ENCODE results near the gene SPON1. TPM values are rescaled to one million over a fixed set of nuclear protein-coding genes. Genes with fewer than 3 reads are reported as not detected.

The SPON1 gene
- total and polyA plus RNA-seq, 2 experiments from 2014 or later: 2.9 to 6.4 TPM

- Histone ChIP-seq H3K27ac (ENCODE audit: low read depth) (no peak overlapping the region), H2AFZ (no peak overlapping the region), H4K20me1 (replicated peaks; ENCODE audit: insufficient read depth) (no peaks in the 10 kb centered on the region), H3K79me2 (replicated peaks; ENCODE audit: insufficient read depth) (no peaks in the 10 kb centered on the region), H3K27me3 (ENCODE audit: insufficient read depth) (no peaks in the 10 kb centered on the region), H3K36me3 (ENCODE audit: insufficient read depth) (no peaks in the 10 kb centered on the region), H3K4me3 (no peak overlapping the region), H3K9me2 (ENCODE audit: insufficient read depth) (0 out of 2 replicates have a peak, but pooled peaks cover 5% of the 10 kb centered on the region), H3K4me1 (ENCODE audit: insufficient read depth) (no peaks in the 10 kb centered on the region), H3K4me2 (no peak overlapping the region), H3F3A (replicated peaks; ENCODE audit: low read depth) (no peaks in the 10 kb centered on the region)
- no peak for TF ChIP-seq EZH2phosphoT487 (IDR thresholded peaks at IDR 0.05; ENCODE audit: unreplicated experiment)
- TF ChIP-seq, protein P1, sequence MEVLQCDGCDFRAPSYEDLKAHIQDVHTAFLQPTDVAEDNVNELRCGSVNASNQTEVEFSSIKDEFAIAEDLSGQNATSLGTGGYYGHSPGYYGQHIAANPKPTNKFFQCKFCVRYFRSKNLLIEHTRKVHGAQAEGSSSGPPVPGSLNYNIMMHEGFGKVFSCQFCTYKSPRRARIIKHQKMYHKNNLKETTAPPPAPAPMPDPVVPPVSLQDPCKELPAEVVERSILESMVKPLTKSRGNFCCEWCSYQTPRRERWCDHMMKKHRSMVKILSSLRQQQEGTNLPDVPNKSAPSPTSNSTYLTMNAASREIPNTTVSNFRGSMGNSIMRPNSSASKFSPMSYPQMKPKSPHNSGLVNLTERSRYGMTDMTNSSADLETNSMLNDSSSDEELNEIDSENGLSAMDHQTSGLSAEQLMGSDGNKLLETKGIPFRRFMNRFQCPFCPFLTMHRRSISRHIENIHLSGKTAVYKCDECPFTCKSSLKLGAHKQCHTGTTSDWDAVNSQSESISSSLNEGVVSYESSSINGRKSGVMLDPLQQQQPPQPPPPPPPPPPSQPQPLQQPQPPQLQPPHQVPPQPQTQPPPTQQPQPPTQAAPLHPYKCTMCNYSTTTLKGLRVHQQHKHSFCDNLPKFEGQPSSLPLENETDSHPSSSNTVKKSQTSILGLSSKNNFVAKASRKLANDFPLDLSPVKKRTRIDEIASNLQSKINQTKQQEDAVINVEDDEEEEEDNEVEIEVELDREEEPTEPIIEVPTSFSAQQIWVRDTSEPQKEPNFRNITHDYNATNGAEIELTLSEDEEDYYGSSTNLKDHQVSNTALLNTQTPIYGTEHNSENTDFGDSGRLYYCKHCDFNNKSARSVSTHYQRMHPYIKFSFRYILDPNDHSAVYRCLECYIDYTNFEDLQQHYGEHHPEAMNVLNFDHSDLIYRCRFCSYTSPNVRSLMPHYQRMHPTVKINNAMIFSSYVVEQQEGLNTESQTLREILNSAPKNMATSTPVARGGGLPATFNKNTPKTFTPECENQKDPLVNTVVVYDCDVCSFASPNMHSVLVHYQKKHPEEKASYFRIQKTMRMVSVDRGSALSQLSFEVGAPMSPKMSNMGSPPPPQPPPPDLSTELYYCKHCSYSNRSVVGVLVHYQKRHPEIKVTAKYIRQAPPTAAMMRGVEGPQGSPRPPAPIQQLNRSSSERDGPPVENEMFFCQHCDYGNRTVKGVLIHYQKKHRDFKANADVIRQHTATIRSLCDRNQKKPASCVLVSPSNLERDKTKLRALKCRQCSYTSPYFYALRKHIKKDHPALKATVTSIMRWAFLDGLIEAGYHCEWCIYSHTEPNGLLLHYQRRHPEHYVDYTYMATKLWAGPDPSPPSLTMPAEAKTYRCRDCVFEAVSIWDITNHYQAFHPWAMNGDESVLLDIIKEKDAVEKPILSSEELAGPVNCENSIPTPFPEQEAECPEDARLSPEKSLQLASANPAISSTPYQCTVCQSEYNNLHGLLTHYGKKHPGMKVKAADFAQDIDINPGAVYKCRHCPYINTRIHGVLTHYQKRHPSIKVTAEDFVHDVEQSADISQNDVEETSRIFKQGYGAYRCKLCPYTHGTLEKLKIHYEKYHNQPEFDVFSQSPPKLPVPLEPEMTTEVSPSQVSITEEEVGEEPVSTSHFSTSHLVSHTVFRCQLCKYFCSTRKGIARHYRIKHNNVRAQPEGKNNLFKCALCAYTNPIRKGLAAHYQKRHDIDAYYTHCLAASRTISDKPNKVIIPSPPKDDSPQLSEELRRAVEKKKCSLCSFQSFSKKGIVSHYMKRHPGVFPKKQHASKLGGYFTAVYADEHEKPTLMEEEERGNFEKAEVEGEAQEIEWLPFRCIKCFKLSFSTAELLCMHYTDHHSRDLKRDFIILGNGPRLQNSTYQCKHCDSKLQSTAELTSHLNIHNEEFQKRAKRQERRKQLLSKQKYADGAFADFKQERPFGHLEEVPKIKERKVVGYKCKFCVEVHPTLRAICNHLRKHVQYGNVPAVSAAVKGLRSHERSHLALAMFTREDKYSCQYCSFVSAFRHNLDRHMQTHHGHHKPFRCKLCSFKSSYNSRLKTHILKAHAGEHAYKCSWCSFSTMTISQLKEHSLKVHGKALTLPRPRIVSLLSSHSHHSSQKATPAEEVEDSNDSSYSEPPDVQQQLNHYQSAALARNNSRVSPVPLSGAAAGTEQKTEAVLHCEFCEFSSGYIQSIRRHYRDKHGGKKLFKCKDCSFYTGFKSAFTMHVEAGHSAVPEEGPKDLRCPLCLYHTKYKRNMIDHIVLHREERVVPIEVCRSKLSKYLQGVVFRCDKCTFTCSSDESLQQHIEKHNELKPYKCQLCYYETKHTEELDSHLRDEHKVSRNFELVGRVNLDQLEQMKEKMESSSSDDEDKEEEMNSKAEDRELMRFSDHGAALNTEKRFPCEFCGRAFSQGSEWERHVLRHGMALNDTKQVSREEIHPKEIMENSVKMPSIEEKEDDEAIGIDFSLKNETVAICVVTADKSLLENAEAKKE (CRISPR knock-in tag; IDR thresholded peaks at IDR 0.05): no peak
- TF ChIP-seq, protein P2, sequence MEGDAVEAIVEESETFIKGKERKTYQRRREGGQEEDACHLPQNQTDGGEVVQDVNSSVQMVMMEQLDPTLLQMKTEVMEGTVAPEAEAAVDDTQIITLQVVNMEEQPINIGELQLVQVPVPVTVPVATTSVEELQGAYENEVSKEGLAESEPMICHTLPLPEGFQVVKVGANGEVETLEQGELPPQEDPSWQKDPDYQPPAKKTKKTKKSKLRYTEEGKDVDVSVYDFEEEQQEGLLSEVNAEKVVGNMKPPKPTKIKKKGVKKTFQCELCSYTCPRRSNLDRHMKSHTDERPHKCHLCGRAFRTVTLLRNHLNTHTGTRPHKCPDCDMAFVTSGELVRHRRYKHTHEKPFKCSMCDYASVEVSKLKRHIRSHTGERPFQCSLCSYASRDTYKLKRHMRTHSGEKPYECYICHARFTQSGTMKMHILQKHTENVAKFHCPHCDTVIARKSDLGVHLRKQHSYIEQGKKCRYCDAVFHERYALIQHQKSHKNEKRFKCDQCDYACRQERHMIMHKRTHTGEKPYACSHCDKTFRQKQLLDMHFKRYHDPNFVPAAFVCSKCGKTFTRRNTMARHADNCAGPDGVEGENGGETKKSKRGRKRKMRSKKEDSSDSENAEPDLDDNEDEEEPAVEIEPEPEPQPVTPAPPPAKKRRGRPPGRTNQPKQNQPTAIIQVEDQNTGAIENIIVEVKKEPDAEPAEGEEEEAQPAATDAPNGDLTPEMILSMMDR (conservative IDR thresholded peaks at IDR 0.05; ENCODE audit: low read depth in 2 of 2): no peak
- TF ChIP-seq JUNB (IDR thresholded peaks at IDR 0.05; ENCODE audit: unreplicated experiment): no peak
- TF ChIP-seq NANOG (IDR thresholded peaks at IDR 0.05; ENCODE audit: borderline replicate concordance): no peak
- TF ChIP-seq ZNF114 (CRISPR knock-in tag; IDR thresholded peaks at IDR 0.05): no peak
- TF ChIP-seq EZH2 (IDR thresholded peaks at IDR 0.05; ENCODE audit: low read depth, unreplicated experiment): no peak
- no peak for TF ChIP-seq CREB1 (CRISPR knock-in tag; IDR thresholded peaks at IDR 0.05; ENCODE audit: low read depth)
- TF ChIP-seq STAT1 (IDR thresholded peaks at IDR 0.05; ENCODE audit: unreplicated experiment): no peak
- TF ChIP-seq REST (IDR thresholded peaks at IDR 0.05; ENCODE audit: unreplicated experiment): no peak
- no peak for TF ChIP-seq POLR2AphosphoS5 (IDR thresholded peaks at IDR 0.05; ENCODE audit: low read depth)
- TF ChIP-seq, protein P3, sequence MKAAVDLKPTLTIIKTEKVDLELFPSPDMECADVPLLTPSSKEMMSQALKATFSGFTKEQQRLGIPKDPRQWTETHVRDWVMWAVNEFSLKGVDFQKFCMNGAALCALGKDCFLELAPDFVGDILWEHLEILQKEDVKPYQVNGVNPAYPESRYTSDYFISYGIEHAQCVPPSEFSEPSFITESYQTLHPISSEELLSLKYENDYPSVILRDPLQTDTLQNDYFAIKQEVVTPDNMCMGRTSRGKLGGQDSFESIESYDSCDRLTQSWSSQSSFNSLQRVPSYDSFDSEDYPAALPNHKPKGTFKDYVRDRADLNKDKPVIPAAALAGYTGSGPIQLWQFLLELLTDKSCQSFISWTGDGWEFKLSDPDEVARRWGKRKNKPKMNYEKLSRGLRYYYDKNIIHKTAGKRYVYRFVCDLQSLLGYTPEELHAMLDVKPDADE (IDR thresholded peaks at IDR 0.05): no peak
- no peak for TF ChIP-seq ZNF331 (CRISPR knock-in tag; IDR thresholded peaks at IDR 0.05; ENCODE audit: low read depth)
- H3K27me3 Mint-ChIP-seq (ENCODE audit: insufficient read depth, low read depth, poor library complexity): peaks cover 6% of the 10 kb centered on the region
- H3K9me3 Mint-ChIP-seq: no peaks in the 10 kb centered on the region; the same call in 2 of the 3 replicates
- no peak for ATAC-seq
- H3K27ac Mint-ChIP-seq: no peak overlapping the region
- H3K4me1 Mint-ChIP-seq: peaks cover 14% of the 10 kb centered on the region; the same call in 2 of the 3 replicates
- no peak for DNase-seq (ENCODE audit: low spot score)
- H3K4me3 Mint-ChIP-seq: no peak overlapping the region
- no peaks in the 10 kb centered on the region for H3K36me3 Mint-ChIP-seq (ENCODE audit: low read depth)
These were observed 55.9 kb downstream of the SPON1 start for GRCh38 chr11:14018441-14018840.
